PC-9 (cell line): Measurements from ENCODE around the gene CALML6.

Source experiments
- CTCF ChIP-seq: fragments of 200-600 bp; sonication (generic); conservative IDR thresholded peaks from 2 replicates; pipeline ENCODE4 v1.6.1; 2017; ENCODE audit warnings: mixed run types, antibody characterized with exemption, mild to moderate bottlenecking, moderate library complexity
- EZH2 ChIP-seq: fragments of 200-600 bp; sonication (generic); IDR thresholded peaks from 2 replicates; pipeline ENCODE4 v1.8.0; 2017; ENCODE audit warnings: antibody characterized with exemption, low read depth

- TF ChIP-seq CTCF, result no peak; the same call in 1 of the 2 replicates
- no peak for TF ChIP-seq EZH2
Observed at GRCh38 chr1:1954831-1955441, 39.9 kb downstream of the CALML6 start.
